Upper lobe of right lung (tissue), 1 donor: ENCODE measurements around the gene COL4A1. TPM values are rescaled to one million over a fixed set of nuclear protein-coding genes. Genes with fewer than 3 reads are reported as not detected.
A peak's percentile ranks its signal among the peaks of the same experiment; 100 is the strongest.

Experiments used
- ATAC-seq: fragments of 200-7000 bp; cut with Tn5 transposase; one replicate; pipeline ENCODE4 v1.9.1; 2020; ENCODE audit warnings: mild to moderate bottlenecking, moderate library complexity
- DNase-seq: peaks from one replicate; pipeline ENCODE4 v3.0.0-alpha.2; 2020
- H3K27ac ChIP-seq: fragments of 200-600 bp; one replicate; pipeline ENCODE4 v1.8.0; 2022
- H3K27me3 ChIP-seq: fragments of 200-600 bp; one replicate; pipeline ENCODE4 v1.8.0; 2022; ENCODE audit warnings: mild to moderate bottlenecking
- H3K36me3 ChIP-seq: fragments of 200-600 bp; one replicate; pipeline ENCODE4 v1.8.0; 2022
- H3K4me1 ChIP-seq: fragments of 200-600 bp; one replicate; pipeline ENCODE4 v1.8.0; 2022
- H3K4me3 ChIP-seq: fragments of 200-600 bp; one replicate; pipeline ENCODE4 v1.8.0; 2022; ENCODE audit warnings: mild to moderate bottlenecking
- H3K9me3 ChIP-seq: fragments of 200-600 bp; one replicate; pipeline ENCODE4 v1.8.0; 2022
- CTCF ChIP-seq: fragments of 200-600 bp; IDR thresholded peaks from one replicate; pipeline ENCODE4 v1.8.0; 2022; ENCODE audit warnings: antibody characterized with exemption
- intact Hi-C: fragments of 100-400 bp; cut with DNase I; formaldehyde crosslinking; loops from one replicate; pipeline ENCODE4 v1.11.0; 2022
- total RNA-seq: library from RNA; stranded (reverse); fragmentation: NEBNext Ultra II Directional; extraction: Animal tissue kit (Norgen Biotek cat#: 25700); gene quantifications from one replicate; pipeline ENCODE4 v1.2.1, GENCODE V29; 2021
- donor health status: DM: no; HTN: yes; CAD: no; lungs with severe emphysema.

Gene COL4A1
- total RNA-seq, 1 donor from 2014 or later, result 242 TPM

- H3K36me3 ChIP-seq, result no peaks in the 10 kb centered on the region
- no peak for TF ChIP-seq CTCF
- intact Hi-C loops, result no loop called here
- ATAC-seq (no peak), DNase-seq (no peak)
- no peaks in the 10 kb centered on the region for H3K27me3 ChIP-seq
- H3K4me1 ChIP-seq, result peaks cover 17% of the 10 kb centered on the region
- no peak overlapping the region for H3K4me3 ChIP-seq
- H3K9me3 ChIP-seq, result no peaks in the 10 kb centered on the region
- H3K27ac ChIP-seq, result no peak overlapping the region
Observed at GRCh38 chr13:110129076-110129475, 177.9 kb downstream of the COL4A1 start.

- Histone ChIP-seq H3K9me3 (no peaks in the 10 kb centered on the region), H3K4me1 (peaks cover 17% of the 10 kb centered on the region), H3K36me3 (no peaks in the 10 kb centered on the region), H3K4me3 (no peak overlapping the region), H3K27me3 (no peaks in the 10 kb centered on the region), H3K27ac (no peak overlapping the region)
- DNase-seq, result no peak
- no peak for TF ChIP-seq CTCF
- ATAC-seq, result no peak
- intact Hi-C loops, result no loop called here
Observed at GRCh38 chr13:110128546-110128945, 178.4 kb downstream of the COL4A1 start.

DNA sequence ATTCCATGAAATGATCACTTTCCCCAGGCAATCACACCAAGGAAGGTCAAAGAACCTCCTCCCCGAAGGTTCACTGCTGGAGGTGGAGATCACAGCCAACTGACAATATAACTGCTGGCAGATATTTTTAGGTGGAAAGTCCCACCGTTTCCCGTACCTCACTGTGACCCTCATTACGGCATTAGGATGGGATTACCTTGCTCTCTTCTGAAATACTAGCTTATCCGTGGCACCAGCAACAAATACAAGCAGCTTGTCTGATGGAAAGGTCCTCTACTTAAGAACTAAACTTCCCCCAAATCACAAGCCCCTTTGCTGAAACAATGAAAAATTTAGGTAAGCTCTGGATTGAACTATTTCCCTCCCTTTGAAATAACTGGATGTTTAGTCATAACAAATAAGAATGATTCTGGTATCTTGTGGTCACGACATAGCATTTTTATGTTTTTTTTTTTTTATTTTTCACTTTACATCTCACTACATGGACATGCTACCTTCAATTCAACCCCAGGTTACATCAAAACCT, 178.9 kb downstream of the COL4A1 start:
- Histone ChIP-seq H3K9me3 (no peaks in the 10 kb centered on the region), H3K36me3 (no peaks in the 10 kb centered on the region), H3K27me3 (no peaks in the 10 kb centered on the region), H3K4me3 (no peak overlapping the region), H3K27ac (no peak overlapping the region), H3K4me1 (peaks cover 17% of the 10 kb centered on the region)
- intact Hi-C loops, result no loop called here
- DNase-seq (no peak), ATAC-seq (no peak)
- TF ChIP-seq CTCF, result no peak

DNA sequence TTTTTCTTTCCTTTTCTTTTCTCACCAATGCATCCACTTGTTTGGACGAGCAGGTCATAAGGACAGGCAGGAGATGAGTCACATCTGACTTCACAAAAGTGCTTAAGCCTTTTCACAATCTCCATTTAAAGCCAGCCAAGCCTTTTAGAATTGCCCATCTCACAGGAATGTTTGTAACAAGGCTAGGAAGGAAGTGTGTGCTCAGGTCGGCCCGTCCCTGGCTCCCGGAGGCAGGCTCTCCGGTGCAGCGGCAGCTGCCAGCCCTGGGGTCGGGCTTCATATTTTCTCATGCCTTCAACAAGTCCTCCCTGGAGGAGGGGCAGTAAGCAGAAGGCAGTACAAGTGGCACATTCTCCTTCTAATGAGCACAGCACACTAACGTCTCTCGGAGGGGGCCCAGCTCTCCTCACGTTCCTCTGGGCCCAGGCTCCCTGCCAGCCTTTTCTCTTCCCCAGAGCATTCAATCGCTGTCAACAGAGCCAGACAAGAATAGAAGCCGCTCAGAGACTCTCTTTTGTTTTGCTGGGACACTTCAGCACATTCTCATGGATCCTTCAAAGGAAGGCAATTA, 180.5 kb downstream of the COL4A1 start:
- TF ChIP-seq CTCF, result no peak
- DNase-seq (no peak), ATAC-seq (peak; percentile 79)
- Histone ChIP-seq H3K4me3 (no peak overlapping the region), H3K27ac (peak overlapping the region; percentile 58), H3K9me3 (no peaks in the 10 kb centered on the region), H3K36me3 (no peaks in the 10 kb centered on the region), H3K27me3 (no peaks in the 10 kb centered on the region), H3K4me1 (peaks cover 17% of the 10 kb centered on the region)
- intact Hi-C loops, result no loop called here

DNA sequence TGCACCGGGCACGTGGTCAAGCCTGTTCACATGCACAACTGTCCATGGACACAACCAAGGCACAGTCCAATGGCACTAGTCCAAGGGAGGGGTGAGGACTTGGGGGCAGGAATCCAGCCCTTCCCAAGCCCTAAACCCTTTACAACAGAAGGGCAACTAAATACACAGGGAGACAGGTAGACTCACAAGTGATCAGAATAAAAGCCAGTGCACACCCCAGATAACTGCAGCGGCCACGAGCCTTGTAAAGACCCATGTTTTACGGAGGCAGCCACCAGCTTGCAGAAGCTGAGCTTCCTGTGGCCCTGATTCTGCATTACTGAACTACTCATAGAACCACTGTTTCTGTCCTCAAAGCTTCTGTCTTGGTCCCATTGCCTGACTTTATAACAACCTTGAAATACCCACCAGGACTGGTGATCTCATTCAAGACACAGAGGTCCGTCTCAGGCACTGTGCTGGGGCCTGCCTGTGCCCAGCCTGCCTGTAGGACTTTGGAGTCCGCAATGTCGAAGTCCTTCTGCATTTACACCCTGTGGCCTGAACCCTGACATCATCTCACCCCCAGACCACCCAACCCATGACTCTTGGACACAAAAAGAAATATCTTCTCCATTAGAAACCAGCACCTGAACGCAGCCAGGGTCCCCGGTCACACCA, 181.2 kb downstream of the COL4A1 start:
- intact Hi-C loops, result no loop called here
- H3K27me3 ChIP-seq, result no peaks in the 10 kb centered on the region
- H3K36me3 ChIP-seq, result no peaks in the 10 kb centered on the region
- peak overlapping the region; percentile 58 for H3K27ac ChIP-seq
- TF ChIP-seq CTCF, result no peak
- no peak for ATAC-seq
- H3K9me3 ChIP-seq, result no peaks in the 10 kb centered on the region
- no peak overlapping the region for H3K4me3 ChIP-seq
- no peak for DNase-seq
- H3K4me1 ChIP-seq, result peaks cover 17% of the 10 kb centered on the region
